Esophagus (tissue), 2 donors: ENCODE results near the gene PACC1. TPM values are rescaled to one million over a fixed set of nuclear protein-coding genes. Genes with fewer than 3 reads are reported as not detected.

Experiments used
- H3K27ac ChIP-seq, 2 donors: one replicate each; pipeline ENCODE4 v1.5.1; 2013; ENCODE audit warnings: low read depth in 2 of 2, mild to moderate bottlenecking in 2 of 2, inconsistent platforms in 1 of 2, low read length in 1 of 2, moderate library complexity in 1 of 2
- H3K27me3 ChIP-seq, 2 donors: one replicate each; pipeline ENCODE4 v1.6.1; 2013; ENCODE audit warnings: low read length in 2 of 2, control low read depth in 1 of 2, mild to moderate bottlenecking in 1 of 2; ENCODE audit not compliant: insufficient read depth in 2 of 2, control insufficient read depth in 1 of 2
- H3K36me3 ChIP-seq, 2 donors: one replicate each; pipeline ENCODE4 v1.6.1; 2013; ENCODE audit warnings: low read length in 1 of 2; ENCODE audit not compliant: control insufficient read depth in 2 of 2, insufficient read depth in 2 of 2
- H3K4me1 ChIP-seq, 2 donors: one replicate each; pipeline ENCODE4 v1.6.1; 2013; ENCODE audit warnings: low read length in 1 of 2; ENCODE audit not compliant: control insufficient read depth in 2 of 2, insufficient read depth in 2 of 2
- H3K4me3 ChIP-seq, 2 donors: one replicate each; pipeline ENCODE4 v1.5.1; 2013; ENCODE audit warnings: low read length in 2 of 2, mild to moderate bottlenecking in 2 of 2, low read depth in 1 of 2, moderate library complexity in 1 of 2
- H3K9me3 ChIP-seq, 2 donors: one replicate each; pipeline ENCODE4 v1.6.1; 2013; ENCODE audit warnings: mild to moderate bottlenecking in 2 of 2, low read depth in 1 of 2, low read length in 1 of 2, moderate library complexity in 1 of 2; ENCODE audit not compliant: control insufficient read depth in 2 of 2, insufficient read depth in 1 of 2
- WGBS, 2 donors: extraction: QIAGEN DNeasy Blood & Tissue Kit; methylation state at CpG; one replicate each; pipeline ENCODE4 v1.1.7; 2013; 5-methylcytosine and 5-hydroxymethylcytosine counted together
- polyA plus RNA-seq, 2 donors: library from polyadenylated mRNA; stranded (reverse); fragments of 200-250 nt; gene quantifications; one replicate each; pipeline ENCODE4 v1.2.3, GENCODE V29; 2013
- donor health status: healthy with polysubstance abuse.
- donor health status: Bipolar disorder and iron deficiency.

Gene PACC1
- polyA plus RNA-seq, 2 donors, result 3.6 to 4.1 TPM

GRCh38 chr1:212428496-212428895 lies 13.8 kb upstream of the PACC1 start:
- Histone ChIP-seq H3K36me3 (no peaks in the 10 kb centered on the region), H3K27me3 (no peaks in the 10 kb centered on the region), H3K4me3 (no peak overlapping the region), H3K27ac (no peak overlapping the region), H3K4me1 (no peaks in the 10 kb centered on the region), H3K9me3 (no peaks in the 10 kb centered on the region)
- 55 to 63% methylated on average over 5 of the region's 5 CpGs for WGBS, 2 donors

GRCh38 chr1:212423879-212424278 lies 9.2 kb upstream of the PACC1 start:
- Histone ChIP-seq H3K4me3 (no peak overlapping the region), H3K36me3 (no peaks in the 10 kb centered on the region), H3K4me1 (no peaks in the 10 kb centered on the region), H3K9me3 (no peaks in the 10 kb centered on the region), H3K27ac (no peak overlapping the region), H3K27me3 (no peaks in the 10 kb centered on the region)
- 70 to 77% methylated on average over 3 of the region's 3 CpGs for WGBS, 2 donors

GRCh38 chr1:212421165-212421564 lies 6.5 kb upstream of the PACC1 start:
- Histone ChIP-seq H3K4me3 (no peak overlapping the region), H3K4me1 (no peaks in the 10 kb centered on the region), H3K36me3 (no peaks in the 10 kb centered on the region), H3K27ac (no peak overlapping the region), H3K9me3 (no peaks in the 10 kb centered on the region), H3K27me3 (no peaks in the 10 kb centered on the region)
- WGBS, 2 donors, result 76 to 83% methylated on average over 2 of the region's 2 CpGs

- Histone ChIP-seq H3K27me3 (no peaks in the 10 kb centered on the region), H3K4me1 (peaks cover 2 to 6% of the 10 kb centered on the region in 2 donors), H3K36me3 (peaks cover under 1 to 4% of the 10 kb centered on the region in 2 donors), H3K9me3 (no peaks in the 10 kb centered on the region), H3K27ac (no peak overlapping the region), H3K4me3 (peak overlapping the region in 1 of 2 donors; percentile 61)
- 65 to 67% methylated on average over 13 of the region's 13 CpGs for WGBS, 2 donors
Measured at GRCh38 chr1:212415107-212415841, 588 bp upstream of the PACC1 start.

- H3K9me3 ChIP-seq, result no peaks in the 10 kb centered on the region
- peak overlapping the region in 1 of 2 donors; percentile 51 for H3K27ac ChIP-seq
- H3K27me3 ChIP-seq, result no peaks in the 10 kb centered on the region
- peaks cover 4 to 10% of the 10 kb centered on the region in 2 donors for H3K36me3 ChIP-seq
- peak overlapping the region; percentile 61 to 69 for H3K4me3 ChIP-seq
- WGBS, 2 donors, result 14 to 25% methylated on average over 16 to 21 of the region's 21 CpGs
- H3K4me1 ChIP-seq, result peaks cover 2 to 6% of the 10 kb centered on the region in 2 donors
Measured at GRCh38 chr1:212413902-212414327, 771 bp downstream of the PACC1 start.

GRCh38 chr1:212412374-212412773 lies 2.3 kb downstream of the PACC1 start:
- 89 to 91% methylated on average over 3 of the region's 3 CpGs for WGBS, 2 donors
- H3K27ac ChIP-seq, result no peak overlapping the region
- peaks cover 2 to 6% of the 10 kb centered on the region in 2 donors for H3K4me1 ChIP-seq
- no peak overlapping the region for H3K4me3 ChIP-seq
- no peaks in the 10 kb centered on the region for H3K27me3 ChIP-seq
- peaks cover 4 to 12% of the 10 kb centered on the region in 2 donors for H3K36me3 ChIP-seq
- no peaks in the 10 kb centered on the region for H3K9me3 ChIP-seq

GRCh38 chr1:212410231-212410820 lies 4.4 kb downstream of the PACC1 start:
- Histone ChIP-seq H3K4me3 (no peak overlapping the region), H3K36me3 (peaks cover 4 to 12% of the 10 kb centered on the region in 2 donors), H3K27ac (no peak overlapping the region), H3K27me3 (no peaks in the 10 kb centered on the region), H3K4me1 (peaks cover 2 to 6% of the 10 kb centered on the region in 2 donors), H3K9me3 (no peaks in the 10 kb centered on the region)
- 91 to 95% methylated on average over 8 of the region's 8 CpGs for WGBS, 2 donors

GRCh38 chr1:212402666-212403321 lies 11.9 kb downstream of the PACC1 start:
- H3K4me3 ChIP-seq, result no peak overlapping the region
- H3K36me3 ChIP-seq, result no peaks in the 10 kb centered on the region
- no peaks in the 10 kb centered on the region for H3K4me1 ChIP-seq
- WGBS, 2 donors, result 84 to 92% methylated on average over 7 of the region's 7 CpGs
- peak overlapping the region in 1 of 2 donors; percentile 37 for H3K27ac ChIP-seq
- no peaks in the 10 kb centered on the region for H3K27me3 ChIP-seq
- no peaks in the 10 kb centered on the region for H3K9me3 ChIP-seq

- Histone ChIP-seq H3K27me3 (no peaks in the 10 kb centered on the region), H3K4me3 (no peak overlapping the region), H3K9me3 (no peaks in the 10 kb centered on the region), H3K36me3 (no peaks in the 10 kb centered on the region), H3K4me1 (no peaks in the 10 kb centered on the region), H3K27ac (peak overlapping the region in 1 of 2 donors; percentile 49)
- 70 to 75% methylated on average over 7 of the region's 7 CpGs for WGBS, 2 donors
Measured at GRCh38 chr1:212401838-212402582, 12.7 kb downstream of the PACC1 start.
